ENCODE data around the gene TCP11L2.

DNA sequence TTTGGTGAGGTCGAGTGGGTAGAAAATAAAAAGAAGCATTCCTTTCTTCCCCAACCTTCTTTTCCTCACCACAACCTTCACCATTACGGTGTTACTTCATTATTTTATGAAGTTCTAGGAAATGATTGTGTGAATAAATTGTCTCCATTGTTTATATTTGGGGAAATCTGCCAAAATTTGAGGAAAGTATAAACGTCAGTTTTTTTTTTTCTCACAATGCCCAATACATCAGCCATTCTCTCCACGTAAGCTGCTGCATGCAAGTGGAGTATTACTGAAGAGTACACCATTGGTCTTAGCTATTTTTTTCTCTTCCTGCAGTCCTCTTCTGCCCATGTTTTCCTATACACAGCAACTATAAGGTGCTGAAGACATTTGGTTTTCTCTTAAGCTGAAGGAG lies 45.9 kb downstream of the TCP11L2 start:
- TF ChIP-seq, protein P1, sequence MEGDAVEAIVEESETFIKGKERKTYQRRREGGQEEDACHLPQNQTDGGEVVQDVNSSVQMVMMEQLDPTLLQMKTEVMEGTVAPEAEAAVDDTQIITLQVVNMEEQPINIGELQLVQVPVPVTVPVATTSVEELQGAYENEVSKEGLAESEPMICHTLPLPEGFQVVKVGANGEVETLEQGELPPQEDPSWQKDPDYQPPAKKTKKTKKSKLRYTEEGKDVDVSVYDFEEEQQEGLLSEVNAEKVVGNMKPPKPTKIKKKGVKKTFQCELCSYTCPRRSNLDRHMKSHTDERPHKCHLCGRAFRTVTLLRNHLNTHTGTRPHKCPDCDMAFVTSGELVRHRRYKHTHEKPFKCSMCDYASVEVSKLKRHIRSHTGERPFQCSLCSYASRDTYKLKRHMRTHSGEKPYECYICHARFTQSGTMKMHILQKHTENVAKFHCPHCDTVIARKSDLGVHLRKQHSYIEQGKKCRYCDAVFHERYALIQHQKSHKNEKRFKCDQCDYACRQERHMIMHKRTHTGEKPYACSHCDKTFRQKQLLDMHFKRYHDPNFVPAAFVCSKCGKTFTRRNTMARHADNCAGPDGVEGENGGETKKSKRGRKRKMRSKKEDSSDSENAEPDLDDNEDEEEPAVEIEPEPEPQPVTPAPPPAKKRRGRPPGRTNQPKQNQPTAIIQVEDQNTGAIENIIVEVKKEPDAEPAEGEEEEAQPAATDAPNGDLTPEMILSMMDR (conservative IDR thresholded peaks at IDR 0.05; ENCODE audit: low read depth, low read length) = no peak
- TF ChIP-seq POLR2A (IDR thresholded peaks at IDR 0.05; ENCODE audit: low read depth, low read length) = no peak
- TF ChIP-seq SMC3 (IDR thresholded peaks at IDR 0.05; ENCODE audit: low read depth, low read length) = no peak
- TF ChIP-seq, protein P2, sequence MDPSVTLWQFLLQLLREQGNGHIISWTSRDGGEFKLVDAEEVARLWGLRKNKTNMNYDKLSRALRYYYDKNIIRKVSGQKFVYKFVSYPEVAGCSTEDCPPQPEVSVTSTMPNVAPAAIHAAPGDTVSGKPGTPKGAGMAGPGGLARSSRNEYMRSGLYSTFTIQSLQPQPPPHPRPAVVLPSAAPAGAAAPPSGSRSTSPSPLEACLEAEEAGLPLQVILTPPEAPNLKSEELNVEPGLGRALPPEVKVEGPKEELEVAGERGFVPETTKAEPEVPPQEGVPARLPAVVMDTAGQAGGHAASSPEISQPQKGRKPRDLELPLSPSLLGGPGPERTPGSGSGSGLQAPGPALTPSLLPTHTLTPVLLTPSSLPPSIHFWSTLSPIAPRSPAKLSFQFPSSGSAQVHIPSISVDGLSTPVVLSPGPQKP (IDR thresholded peaks at IDR 0.05; ENCODE audit: borderline replicate concordance, low read depth, low read length) = no peak
- TF ChIP-seq, protein P3, sequence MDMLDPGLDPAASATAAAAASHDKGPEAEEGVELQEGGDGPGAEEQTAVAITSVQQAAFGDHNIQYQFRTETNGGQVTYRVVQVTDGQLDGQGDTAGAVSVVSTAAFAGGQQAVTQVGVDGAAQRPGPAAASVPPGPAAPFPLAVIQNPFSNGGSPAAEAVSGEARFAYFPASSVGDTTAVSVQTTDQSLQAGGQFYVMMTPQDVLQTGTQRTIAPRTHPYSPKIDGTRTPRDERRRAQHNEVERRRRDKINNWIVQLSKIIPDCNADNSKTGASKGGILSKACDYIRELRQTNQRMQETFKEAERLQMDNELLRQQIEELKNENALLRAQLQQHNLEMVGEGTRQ (IDR thresholded peaks at IDR 0.05; ENCODE audit: low read depth, low read length) = no peak
- no peak for TF ChIP-seq RAD21 (IDR thresholded peaks at IDR 0.05; ENCODE audit: low read length)
- TF ChIP-seq RCOR1 (IDR thresholded peaks at IDR 0.05; ENCODE audit: insufficient replicate concordance, low read length) = no peak
- no peak for TF ChIP-seq RFX5 (IDR thresholded peaks at IDR 0.05; ENCODE audit: low read depth, low read length)
- TF ChIP-seq MAZ (IDR thresholded peaks at IDR 0.05; ENCODE audit: borderline replicate concordance, low read depth, low read length) = no peak

Data from IMR-90 (cell line).